GM18499 (cell line): ENCODE data around the gene PEX3.

Source experiments
- ATAC-seq: cut with Tn5 transposase; IDR thresholded peaks from one replicate; pipeline ENCODE4 v1.9.1; 2021; ENCODE audit warnings: moderate number of reproducible peaks; ENCODE audit not compliant: insufficient read depth, unreplicated experiment

Gene PEX3

DNA sequence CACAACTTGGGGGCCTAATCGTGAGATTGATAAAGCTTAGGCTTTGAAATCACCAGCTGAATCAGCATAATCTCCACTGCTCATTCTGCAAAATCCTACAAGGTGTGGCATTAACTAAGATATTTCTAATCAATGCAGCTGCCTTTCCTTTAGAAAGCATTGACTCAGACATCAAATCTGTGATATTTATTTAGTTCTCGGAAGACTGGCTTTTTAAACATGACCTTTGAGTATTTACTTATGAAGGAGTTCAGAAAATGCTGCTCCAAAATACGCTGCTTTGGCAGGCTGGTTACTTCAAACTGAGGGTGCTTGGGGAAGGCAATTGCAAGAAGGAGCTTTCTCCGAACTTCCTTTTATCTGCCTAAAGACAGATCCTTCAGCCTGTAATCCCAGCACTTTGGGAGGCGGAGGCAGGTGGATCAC, 84.6 kb downstream of the PEX3 start:
- no peak for ATAC-seq

DNA sequence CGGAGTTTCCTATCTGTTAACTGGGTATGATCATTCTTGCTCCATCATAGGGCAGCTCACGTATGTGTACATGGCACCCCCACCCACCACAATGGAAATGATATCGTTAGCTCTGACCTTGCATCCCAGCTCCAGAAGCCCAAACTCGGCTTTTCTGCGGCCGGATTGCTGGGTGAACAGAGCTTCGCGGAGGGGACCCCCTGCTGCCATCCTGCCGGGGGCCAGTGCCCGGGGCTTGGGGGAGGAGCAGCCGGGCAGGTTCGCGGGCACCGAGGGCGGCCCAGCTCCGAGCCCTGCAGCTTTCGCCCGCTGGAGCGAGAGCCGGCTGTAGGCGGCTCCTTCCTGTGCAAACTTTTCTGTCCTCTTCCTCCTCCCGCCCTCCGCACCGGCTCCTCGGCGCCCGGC, 85.9 kb downstream of the PEX3 start:
- ATAC-seq: no peak

DNA sequence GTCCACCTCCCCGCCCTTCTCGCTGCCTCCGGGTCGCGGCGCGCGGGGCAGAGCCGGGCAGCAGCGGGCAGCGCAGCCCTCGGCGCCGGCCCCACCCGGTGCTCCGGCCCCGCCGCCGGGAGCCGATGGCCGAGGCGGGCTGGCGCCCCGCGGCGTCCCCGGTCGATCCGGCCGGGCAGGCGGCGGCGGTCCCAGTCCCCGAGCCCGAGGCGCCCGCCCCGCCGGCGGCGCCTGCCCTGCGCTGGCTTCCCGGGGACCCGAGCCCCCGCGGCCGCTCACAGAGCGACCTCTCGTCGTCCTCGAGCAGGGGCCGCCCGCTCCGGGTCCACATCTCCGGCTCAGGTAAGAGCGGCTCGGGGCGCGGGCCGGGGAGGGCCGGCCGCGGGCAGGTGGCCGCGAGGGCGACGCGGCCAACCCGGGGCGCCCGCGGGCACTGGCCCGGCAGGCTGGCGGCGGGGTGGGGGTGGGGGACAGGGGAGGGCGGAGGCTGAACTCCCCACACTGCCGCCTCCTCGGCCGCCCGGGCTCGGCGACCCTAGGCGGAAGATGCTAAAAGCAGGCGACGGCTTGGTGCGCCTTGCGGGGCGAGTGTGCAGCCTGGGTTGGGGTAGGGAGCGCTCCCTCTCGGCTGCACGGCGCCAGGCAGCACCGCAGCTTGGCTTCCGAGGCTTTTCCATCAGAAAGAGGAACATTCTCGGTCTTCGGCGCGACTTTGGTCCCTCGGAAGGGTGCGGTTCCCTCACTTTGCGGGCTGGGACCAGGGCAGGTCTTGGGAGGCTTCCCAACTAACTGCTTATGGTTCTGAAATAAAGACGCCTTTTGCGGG, 86.5 kb downstream of the PEX3 start:
- no peak for ATAC-seq

DNA sequence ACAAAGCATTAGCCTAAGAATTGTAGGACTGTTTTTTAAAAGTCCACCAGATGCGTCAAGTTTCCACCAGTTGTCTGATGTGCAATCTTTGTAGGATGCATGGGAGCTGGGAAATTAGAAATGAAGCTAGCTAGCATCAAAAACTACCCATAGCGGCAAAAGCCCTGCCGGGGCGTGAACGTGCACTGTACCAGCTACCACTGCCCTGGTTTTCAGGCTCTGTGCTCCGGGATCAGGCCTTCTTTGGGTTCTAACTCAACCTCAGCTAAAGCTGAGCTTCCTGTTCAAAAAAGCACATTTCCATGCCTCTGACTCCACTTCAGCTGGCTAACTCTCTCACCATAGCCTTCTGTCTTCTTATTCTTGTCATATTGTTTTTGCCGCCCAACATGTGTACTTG, 87.8 kb downstream of the PEX3 start:
- ATAC-seq: no peak

DNA sequence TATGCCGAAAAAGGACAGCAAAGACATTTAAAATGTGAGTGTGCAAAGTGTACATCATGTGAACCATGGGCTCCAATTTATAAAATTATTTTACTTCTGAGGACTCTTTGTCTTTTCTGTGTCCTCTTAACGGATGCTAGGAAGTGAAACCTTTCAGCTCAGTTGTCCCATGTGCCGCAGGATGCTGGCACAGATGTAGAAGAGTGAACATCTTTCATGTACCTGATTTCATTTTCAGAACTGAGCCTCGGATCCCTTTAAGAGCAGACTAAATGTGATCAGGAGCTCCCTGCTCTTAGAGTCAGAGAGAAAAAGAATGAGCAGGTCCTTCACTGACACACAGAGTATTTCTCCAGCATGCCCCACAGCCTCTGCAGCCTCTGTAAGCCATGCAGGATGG, 88.5 kb downstream of the PEX3 start:
- no peak for ATAC-seq

DNA sequence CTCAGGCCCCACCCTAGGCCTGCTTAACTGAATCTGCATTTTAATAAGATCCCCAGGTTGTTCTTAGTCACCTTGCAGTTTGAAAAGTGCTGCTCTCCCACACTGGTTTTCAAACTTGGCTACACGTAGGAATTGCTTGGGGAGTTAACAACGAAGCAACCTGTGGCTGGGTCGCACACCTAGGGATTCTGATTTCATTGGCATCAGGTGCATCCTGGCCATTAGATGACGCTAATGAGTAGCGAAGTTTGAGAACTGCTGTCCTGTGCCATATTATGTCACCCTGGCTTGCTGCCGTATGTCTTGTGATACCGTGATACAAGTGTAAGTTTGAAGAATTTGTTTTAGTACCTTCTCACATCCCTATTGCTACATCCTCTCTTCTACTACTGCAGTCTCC, 89.1 kb downstream of the PEX3 start:
- ATAC-seq: no peak

DNA sequence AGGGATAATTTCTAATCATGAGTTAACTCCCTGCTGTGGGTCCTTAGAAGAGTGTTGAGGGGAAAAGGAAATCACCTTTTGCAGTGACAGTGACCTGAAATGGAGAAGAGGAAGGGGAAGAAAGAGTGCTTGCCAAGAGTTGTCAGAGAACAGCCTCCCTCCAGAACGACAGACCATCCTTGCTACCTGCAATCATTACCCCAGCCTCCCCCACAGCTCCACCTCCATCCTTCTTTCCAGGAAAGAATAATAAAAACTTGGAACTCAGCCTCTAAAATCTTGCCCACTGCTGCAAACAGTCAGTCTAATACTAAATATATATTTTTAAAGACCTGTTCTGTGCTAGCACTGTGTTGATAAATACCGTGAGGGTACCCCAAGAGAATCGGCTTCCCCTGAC, 89.6 kb downstream of the PEX3 start:
- ATAC-seq: no peak
